MM.1S (cell line): Measurements from ENCODE around the gene NHSL2.

Experiments
- DNase-seq: peaks from one replicate; pipeline ENCODE4 v3.0.0-alpha.2; 2015
- H2AFZ ChIP-seq: fragments of 300-600 bp; sonication (generic); 2 replicates; pipeline ENCODE4 v1.6.0; 2016; ENCODE audit warnings: antibody characterized with exemption, low read length
- H3F3A ChIP-seq: fragments of 300-600 bp; sonication (generic); 2 replicates; pipeline ENCODE4 v1.6.1; 2016; ENCODE audit warnings: mild to moderate bottlenecking, antibody characterized with exemption, low read length, moderate library complexity, mixed read lengths; ENCODE audit not compliant: insufficient read depth
- H3K27ac ChIP-seq: fragments of 300-600 bp; sonication (generic); 2 replicates; pipeline ENCODE4 v1.5.1; 2016; ENCODE audit warnings: mild to moderate bottlenecking, low read length
- H3K27me3 ChIP-seq: fragments of 300-600 bp; sonication (generic); replicated peaks from 2 replicates; pipeline ENCODE4 v1.6.0; 2016; ENCODE audit warnings: low read length; ENCODE audit not compliant: insufficient read depth
- H3K36me3 ChIP-seq: fragments of 300-600 bp; sonication (generic); replicated peaks from 2 replicates; pipeline ENCODE4 v1.6.1; 2016; ENCODE audit warnings: mild to moderate bottlenecking, low read length, mixed read lengths; ENCODE audit not compliant: insufficient read depth
- H3K4me1 ChIP-seq: fragments of 300-600 bp; sonication (generic); 2 replicates; pipeline ENCODE4 v1.6.1; 2016; ENCODE audit warnings: low read length, mixed read lengths
- H3K4me2 ChIP-seq: fragments of 300-600 bp; sonication (generic); 2 replicates; pipeline ENCODE4 v1.6.0; 2016; ENCODE audit warnings: low read depth, low read length
- H3K4me3 ChIP-seq: fragments of 300-600 bp; sonication (generic); 2 replicates; pipeline ENCODE4 v1.5.1; 2016; ENCODE audit warnings: low read length, mixed read lengths
- H3K79me2 ChIP-seq: fragments of 300-600 bp; sonication (generic); 2 replicates; pipeline ENCODE4 v1.6.1; 2016; ENCODE audit warnings: mixed run types, low read length, mixed read lengths
- H3K9ac ChIP-seq: fragments of 300-600 bp; sonication (generic); 2 replicates; pipeline ENCODE4 v1.6.1; 2016; ENCODE audit warnings: low read length, mixed read lengths
- H3K9me2 ChIP-seq: fragments of 300-600 bp; sonication (generic); replicated peaks from 2 replicates; pipeline ENCODE4 v1.6.1; 2016; ENCODE audit warnings: mild to moderate bottlenecking, low read length, mixed read lengths; ENCODE audit not compliant: insufficient read depth
- H3K9me3 ChIP-seq: fragments of 300-600 bp; sonication (generic); replicated peaks from 2 replicates; pipeline ENCODE4 v1.6.1; 2016; ENCODE audit warnings: mild to moderate bottlenecking, low read length, mixed read lengths; ENCODE audit not compliant: insufficient read depth
- H4K20me1 ChIP-seq: fragments of 300-600 bp; sonication (generic); 2 replicates; pipeline ENCODE4 v1.6.1; 2016; ENCODE audit warnings: mild to moderate bottlenecking, low read length, moderate library complexity, mixed read lengths; ENCODE audit not compliant: insufficient read depth
- EZH2 ChIP-seq: fragments of 300-600 bp; sonication (generic); optimal IDR thresholded peaks from 2 replicates; pipeline ENCODE3; 2017; ENCODE audit warnings: low read depth, mild to moderate bottlenecking, antibody characterized with exemption, low read length, mixed read lengths
- EZH2phosphoT487 ChIP-seq: fragments of 300-600 bp; sonication (generic); IDR thresholded peaks from 2 replicates; pipeline ENCODE4 v1.6.1; 2018; ENCODE audit warnings: antibody characterized with exemption, low read length
- TF ChIP-seq, protein P1 (sequence below): fragments of 300-600 bp; sonication (generic); IDR thresholded peaks from 2 replicates; pipeline ENCODE4 v1.5.1; 2016; ENCODE audit warnings: antibody characterized with exemption, low read length, mixed read lengths

Gene NHSL2

DNA sequence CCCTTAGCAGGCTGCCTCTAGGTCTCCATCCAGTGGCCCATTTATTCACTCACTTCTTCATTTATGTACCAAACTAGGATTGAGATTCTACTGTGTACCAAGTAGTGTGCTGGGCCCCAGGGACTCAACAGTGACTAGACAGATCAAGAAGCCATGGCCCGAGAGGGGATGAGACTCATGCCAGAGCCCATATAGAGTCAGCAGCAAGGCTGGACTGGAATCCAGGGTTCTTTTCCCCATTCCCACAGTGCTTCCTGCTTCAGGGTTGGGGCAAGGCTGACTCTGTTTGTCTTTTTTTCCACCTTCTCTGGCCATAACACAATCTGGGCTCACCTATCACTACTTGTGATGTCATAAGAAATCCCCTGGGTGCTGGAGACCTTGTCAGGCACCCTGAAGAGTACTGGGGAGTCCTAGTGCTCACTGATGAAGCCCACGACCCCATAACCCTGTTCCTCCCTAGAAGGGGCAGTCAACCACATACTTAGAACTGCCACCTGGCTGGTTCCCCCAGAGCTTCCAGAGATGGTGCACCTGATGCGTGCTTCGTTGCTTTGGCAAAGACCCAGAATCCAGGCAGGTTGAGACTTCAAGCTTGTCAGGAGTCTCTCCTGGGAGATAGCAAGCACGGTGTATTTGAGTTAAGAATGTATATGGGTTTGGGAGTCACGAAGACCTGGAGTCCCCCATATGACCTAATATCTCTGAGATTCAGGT lies 214.8 kb downstream of the NHSL2 start:
- Histone ChIP-seq H3K27me3 (no peaks in the 10 kb centered on the region), H3K27ac (no peak overlapping the region), H3K9me3 (no peaks in the 10 kb centered on the region), H3K9ac (no peak overlapping the region), H3K4me2 (no peak overlapping the region), H3K79me2 (no peaks in the 10 kb centered on the region), H3K36me3 (no peaks in the 10 kb centered on the region), H3K4me1 (peaks cover 28% of the 10 kb centered on the region), H3K4me3 (no peak overlapping the region), H4K20me1 (no peaks in the 10 kb centered on the region), H2AFZ (no peak overlapping the region), H3K9me2 (no peaks in the 10 kb centered on the region), H3F3A (no peaks in the 10 kb centered on the region)
- no peak for DNase-seq
- TF ChIP-seq, protein P1, sequence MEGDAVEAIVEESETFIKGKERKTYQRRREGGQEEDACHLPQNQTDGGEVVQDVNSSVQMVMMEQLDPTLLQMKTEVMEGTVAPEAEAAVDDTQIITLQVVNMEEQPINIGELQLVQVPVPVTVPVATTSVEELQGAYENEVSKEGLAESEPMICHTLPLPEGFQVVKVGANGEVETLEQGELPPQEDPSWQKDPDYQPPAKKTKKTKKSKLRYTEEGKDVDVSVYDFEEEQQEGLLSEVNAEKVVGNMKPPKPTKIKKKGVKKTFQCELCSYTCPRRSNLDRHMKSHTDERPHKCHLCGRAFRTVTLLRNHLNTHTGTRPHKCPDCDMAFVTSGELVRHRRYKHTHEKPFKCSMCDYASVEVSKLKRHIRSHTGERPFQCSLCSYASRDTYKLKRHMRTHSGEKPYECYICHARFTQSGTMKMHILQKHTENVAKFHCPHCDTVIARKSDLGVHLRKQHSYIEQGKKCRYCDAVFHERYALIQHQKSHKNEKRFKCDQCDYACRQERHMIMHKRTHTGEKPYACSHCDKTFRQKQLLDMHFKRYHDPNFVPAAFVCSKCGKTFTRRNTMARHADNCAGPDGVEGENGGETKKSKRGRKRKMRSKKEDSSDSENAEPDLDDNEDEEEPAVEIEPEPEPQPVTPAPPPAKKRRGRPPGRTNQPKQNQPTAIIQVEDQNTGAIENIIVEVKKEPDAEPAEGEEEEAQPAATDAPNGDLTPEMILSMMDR = no peak
- TF ChIP-seq EZH2 (no peak), EZH2phosphoT487 (no peak)

DNA sequence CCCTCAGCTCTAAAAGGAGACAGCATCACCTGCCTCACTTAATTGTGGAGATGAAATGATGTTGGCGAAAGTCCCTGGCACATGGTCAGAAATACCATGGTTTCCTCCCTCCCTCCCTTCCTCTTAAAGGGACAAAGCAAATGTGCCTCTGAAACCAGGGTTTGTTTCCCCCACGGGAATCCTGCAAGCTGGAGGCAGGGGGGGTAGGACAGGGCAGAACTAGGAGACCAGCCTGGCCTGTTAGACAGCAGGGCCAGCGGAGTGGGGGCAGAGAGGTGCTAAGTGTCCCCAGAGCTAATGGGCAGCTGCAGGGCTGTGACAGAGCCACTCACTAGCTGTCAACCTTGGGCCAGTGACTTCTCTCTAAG lies 215.4 kb downstream of the NHSL2 start:
- no peaks in the 10 kb centered on the region for H3K9me3 ChIP-seq
- no peak overlapping the region for H2AFZ ChIP-seq
- H3K4me3 ChIP-seq = no peak overlapping the region
- H3K27me3 ChIP-seq = no peaks in the 10 kb centered on the region
- no peak for DNase-seq
- no peak overlapping the region for H3K4me2 ChIP-seq
- H3K9me2 ChIP-seq = no peaks in the 10 kb centered on the region
- H3K4me1 ChIP-seq = peaks cover 25% of the 10 kb centered on the region
- no peaks in the 10 kb centered on the region for H4K20me1 ChIP-seq
- H3K79me2 ChIP-seq = no peaks in the 10 kb centered on the region
- no peak overlapping the region for H3K9ac ChIP-seq
- H3F3A ChIP-seq = no peaks in the 10 kb centered on the region
- TF ChIP-seq, protein P1 = no peak
- TF ChIP-seq EZH2 (no peak), EZH2phosphoT487 (no peak)
- no peaks in the 10 kb centered on the region for H3K36me3 ChIP-seq
- H3K27ac ChIP-seq = no peak overlapping the region

DNA sequence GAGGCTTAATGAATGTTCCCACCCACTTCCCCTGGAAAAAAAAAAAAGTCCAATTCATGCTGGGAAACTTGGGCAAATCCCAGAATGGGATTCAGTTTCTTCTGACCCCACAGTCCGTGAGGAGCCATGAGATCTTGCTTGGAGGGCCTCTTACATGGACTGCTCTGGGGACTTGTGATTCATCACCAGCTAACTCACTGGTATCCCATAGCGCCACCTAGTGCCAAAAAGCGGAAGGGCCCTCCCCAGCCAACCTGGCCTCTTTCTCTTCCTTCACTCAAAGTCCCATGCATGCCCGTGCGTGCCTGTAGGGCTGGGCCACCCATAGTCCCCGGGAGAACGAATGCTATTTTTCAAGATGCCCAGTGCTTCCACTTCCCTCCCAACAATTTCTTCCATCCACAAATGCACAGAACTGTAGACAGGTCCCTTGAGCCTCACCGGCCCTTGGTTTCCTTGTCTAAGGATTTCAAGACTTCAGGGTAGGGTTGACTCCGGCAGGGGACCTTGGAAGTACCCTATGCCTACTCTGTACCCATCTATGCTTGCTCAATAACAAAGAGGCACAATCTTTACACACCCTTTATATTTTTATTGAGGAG lies 216.0 kb downstream of the NHSL2 start:
- no peaks in the 10 kb centered on the region for H3K9me3 ChIP-seq
- no peak overlapping the region for H3K9ac ChIP-seq
- no peaks in the 10 kb centered on the region for H3K36me3 ChIP-seq
- peaks cover 19% of the 10 kb centered on the region; the same call in 1 of the 2 replicates for H3K4me1 ChIP-seq
- H2AFZ ChIP-seq = no peak overlapping the region
- no peaks in the 10 kb centered on the region for H3K79me2 ChIP-seq
- peak; percentile 68 for DNase-seq
- no peak overlapping the region for H3K4me2 ChIP-seq
- TF ChIP-seq, protein P1 = peak; percentile 85
- no peak for TF ChIP-seq EZH2
- no peaks in the 10 kb centered on the region for H3F3A ChIP-seq
- no peaks in the 10 kb centered on the region for H3K27me3 ChIP-seq
- H3K9me2 ChIP-seq = no peaks in the 10 kb centered on the region
- H3K4me3 ChIP-seq = no peak overlapping the region
- no peak overlapping the region for H3K27ac ChIP-seq
- no peaks in the 10 kb centered on the region for H4K20me1 ChIP-seq
